B cell (primary cell): ENCODE measurements around the gene SKAP1. TPM values are rescaled to one million over a fixed set of nuclear protein-coding genes. Genes with fewer than 3 reads are reported as not detected.

Experiments
- ATAC-seq: fragments of 200-7000 bp; cut with Tn5 transposase; one replicate; pipeline ENCODE4 v1.10.0; 2021; ENCODE audit warnings: low read depth, mild to moderate bottlenecking, moderate number of reproducible peaks, moderate library complexity
- CTCF ChIA-PET: fragments of 350-600 bp; sonication (Branson Sonifier 250); formaldehyde crosslinking; loops from one replicate; lab custom pipeline; 2021; ENCODE audit warnings: antibody characterized with exemption, inconsistent platforms; lab: Charles Lee
- POLR2A ChIA-PET: fragments of 350-600 bp; sonication (Branson Sonifier 250); formaldehyde crosslinking; loops from one replicate; lab custom pipeline; 2021; ENCODE audit warnings: antibody characterized with exemption; lab: Charles Lee
- DNase-seq: peaks from one replicate; pipeline ENCODE4 v3.0.0; 2013
- H2AFZ ChIP-seq: 2 replicates; pipeline ENCODE4 v1.6.1; 2012; ENCODE audit warnings: mild to moderate bottlenecking, low read depth, low read length; ENCODE audit not compliant: insufficient read depth, poor library complexity, severe bottlenecking
- H3K27ac ChIP-seq, 2 donors: 1 replicate in 1 of 2; 2 replicates in 1 of 2; pipeline ENCODE4 v1.5.1; 2012 to 2013; ENCODE audit warnings: low read length in 2 of 2, mild to moderate bottlenecking in 2 of 2, moderate library complexity in 1 of 2
- H3K27me3 ChIP-seq, 4 experiments: fragments of 200-600 bp in 1 of 4; sonication (generic) in 1 of 4; replicated peaks in 1 of 4; 1 replicate in 2 of 4; 2 replicates in 2 of 4; pipeline versions ENCODE4 v1.6.1 to v1.7.0; 2013 to 2016; ENCODE audit warnings: low read length in 3 of 4, mild to moderate bottlenecking in 2 of 4, mixed read lengths in 1 of 4, moderate library complexity in 1 of 4; ENCODE audit not compliant: insufficient read depth in 4 of 4, control insufficient read depth in 3 of 4; ENCODE audit errors: control extremely low read depth in 1 of 4
- H3K36me3 ChIP-seq, 2 experiments: replicated peaks in 1 of 2; 1 replicate in 1 of 2; 2 replicates in 1 of 2; pipeline versions ENCODE4 v1.6.1 to v1.7.1; 2013; ENCODE audit warnings: low read length in 1 of 2; ENCODE audit not compliant: insufficient read depth in 2 of 2, control insufficient read depth in 1 of 2; ENCODE audit errors: control extremely low read depth in 1 of 2, extremely low read depth in 1 of 2
- H3K4me1 ChIP-seq, 2 donors: fragments of 200-600 bp in 1 of 2; sonication (generic) in 1 of 2; 1 replicate in 1 of 2; 2 replicates in 1 of 2; pipeline versions ENCODE4 v1.5.1 to v1.6.1; 2013 to 2017; ENCODE audit warnings: low read length in 2 of 2; ENCODE audit not compliant: control insufficient read depth in 2 of 2, insufficient read depth in 2 of 2
- H3K4me2 ChIP-seq: replicated peaks from 2 replicates; pipeline ENCODE3; 2012; ENCODE audit warnings: mild to moderate bottlenecking, low read depth, low read length; ENCODE audit not compliant: poor library complexity, severe bottlenecking
- H3K4me3 ChIP-seq, 5 experiments: fragments of 200-600 bp in 1 of 5; sonication (generic) in 1 of 5; 1 replicate in 3 of 5; 2 replicates in 2 of 5; pipeline versions ENCODE4 v1.5.1 to v1.7.0; 2011 to 2016; ENCODE audit warnings: low read length in 4 of 5, mild to moderate bottlenecking in 4 of 5, low read depth in 2 of 5, control low read depth in 1 of 5, moderate library complexity in 1 of 5; ENCODE audit not compliant: insufficient read depth in 1 of 5; ENCODE audit errors: control extremely low read depth in 1 of 5, extremely low read depth in 1 of 5
- H3K79me2 ChIP-seq: fragments of 200-600 bp; sonication (generic); one replicate; pipeline ENCODE4 v1.6.0; 2016; ENCODE audit warnings: low read length; ENCODE audit not compliant: control insufficient read depth, insufficient read depth
- H3K9ac ChIP-seq: fragments of 200-600 bp; sonication (generic); 2 replicates; pipeline ENCODE4 v1.6.1; 2017; ENCODE audit warnings: mild to moderate bottlenecking, low read length, moderate library complexity
- H3K9me3 ChIP-seq, 3 donors: one replicate each; pipeline versions ENCODE4 v1.6.1 to v1.7.1; 2013; ENCODE audit warnings: low read length in 2 of 3; ENCODE audit not compliant: control insufficient read depth in 2 of 3, insufficient read depth in 1 of 3; ENCODE audit errors: control extremely low read depth in 1 of 3
- H4K20me1 ChIP-seq: 2 replicates; pipeline ENCODE4 v1.6.0; 2012; ENCODE audit warnings: mild to moderate bottlenecking, low read length; ENCODE audit not compliant: insufficient read depth, control insufficient read depth, poor library complexity, severe bottlenecking
- H3K27ac Mint-ChIP-seq: one replicate; pipeline ENCODE4 v1.8.0; 2021; ENCODE audit warnings: mixed read lengths
- H3K27me3 Mint-ChIP-seq: one replicate; pipeline ENCODE4 v1.8.0; 2021; ENCODE audit warnings: mixed read lengths
- H3K4me1 Mint-ChIP-seq: one replicate; pipeline ENCODE4 v1.8.0; 2021; ENCODE audit warnings: mixed read lengths
- H3K4me3 Mint-ChIP-seq: one replicate; pipeline ENCODE4 v1.8.0; 2021; ENCODE audit warnings: mixed read lengths
- H3K9me3 Mint-ChIP-seq: one replicate; pipeline ENCODE4 v1.8.0; 2022; ENCODE audit warnings: mixed read lengths; ENCODE audit not compliant: insufficient read depth
- EZH2 ChIP-seq: IDR thresholded peaks from 2 replicates; pipeline ENCODE4 v1.6.1; 2012; ENCODE audit warnings: borderline replicate concordance, low read depth, mild to moderate bottlenecking, moderate library complexity, low read length; ENCODE audit not compliant: insufficient read depth, poor library complexity, severe bottlenecking
- WGBS: methylation state at CpG from one replicate; pipeline ENCODE4 v1.1.5; 2013; ENCODE audit warnings: missing lambda C conversion rate; ENCODE audit not compliant: insufficient coverage; 5-methylcytosine and 5-hydroxymethylcytosine counted together
- intact Hi-C: fragments of 100-400 bp; cut with micrococcal nuclease; formaldehyde crosslinking; loops from one replicate; pipeline ENCODE4 v1.10.0; 2022
- polyA plus RNA-seq: library from polyadenylated mRNA; depleted of rRNA; stranded (reverse); fragments of >200 nt; gene quantifications from 2 replicates; pipeline ENCODE4 v1.2.3, GENCODE V29; 2012
- total RNA-seq, 2 donors: library from RNA; stranded (reverse); fragments of 120-200 nt in 1 of 2; gene quantifications; 1 replicate in 1 of 2; 2 replicates in 1 of 2; pipeline versions ENCODE4 v1.2.3 to v1.2.4, GENCODE V29; 2013 to 2022
- TF ChIP-seq, protein P1 (sequence below): fragments of 200-600 bp; IDR thresholded peaks from one replicate; pipeline ENCODE4 v1.8.0; 2022; ENCODE audit warnings: antibody characterized with exemption, mild to moderate bottlenecking

SKAP1 gene
- total and polyA plus RNA-seq, 2 donors (not counting 1 experiment from before 2014, with no cell fraction given) = 33.1 to 37.3 TPM

DNA sequence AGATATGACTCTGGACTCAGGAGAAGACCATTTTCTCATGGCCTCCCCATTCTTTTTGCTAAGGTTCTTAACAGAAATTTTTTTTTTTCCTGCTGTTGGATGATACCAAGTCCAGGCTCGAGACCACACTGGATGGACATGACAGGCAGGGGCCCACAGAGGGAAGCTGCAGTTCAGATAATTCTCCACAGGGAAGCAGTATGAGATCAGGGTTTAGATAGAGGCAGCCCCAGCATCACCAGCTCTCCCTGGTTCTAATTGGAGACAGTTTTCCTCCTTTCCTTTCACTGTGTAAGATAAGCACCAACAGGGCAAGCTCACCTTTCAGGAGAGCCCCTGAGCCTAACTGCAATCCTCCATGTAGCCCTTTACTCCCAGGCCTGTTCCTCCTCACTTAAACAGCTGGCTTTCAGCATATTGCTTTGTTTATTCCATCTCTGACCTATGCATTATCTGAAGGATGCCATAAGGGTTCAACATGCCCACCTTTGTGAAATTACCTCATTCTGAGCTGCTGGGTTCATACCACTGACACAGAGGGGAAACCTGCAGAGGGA lies 214.4 kb downstream of the SKAP1 start:
- 20% methylated on average over 1 of the region's 1 CpG for WGBS
- H3K27me3 ChIP-seq = no peaks in the 10 kb centered on the region
- H3K36me3 ChIP-seq = peaks cover 0 to 3% of the 10 kb centered on the region in 2 experiments
- DNase-seq (no peak), ATAC-seq (no peak)
- H3K4me1 ChIP-seq = no peaks in the 10 kb centered on the region
- H3K4me3 Mint-ChIP-seq = no peak overlapping the region
- H3K4me1 Mint-ChIP-seq = no peaks in the 10 kb centered on the region
- no peak overlapping the region for H3K27ac Mint-ChIP-seq
- no peaks in the 10 kb centered on the region for H3K9me3 ChIP-seq
- no peaks in the 10 kb centered on the region for H4K20me1 ChIP-seq
- no peak overlapping the region for H2AFZ ChIP-seq
- intact Hi-C loops = no loop called here
- ChIA-PET CTCF (interaction anchor here (0.9 to 1.5 kb wide), 3 partner anchors 12 to 40 kb away, joined by 3 to 8 read pairs (median 3); no protein-coding TSS in a partner anchor), POLR2A (no interaction called here)
- no peak overlapping the region for H3K4me2 ChIP-seq
- no peak overlapping the region for H3K9ac ChIP-seq
- H3K9me3 Mint-ChIP-seq = no peaks in the 10 kb centered on the region
- H3K79me2 ChIP-seq = no peaks in the 10 kb centered on the region
- no peak overlapping the region for H3K27ac ChIP-seq
- TF ChIP-seq, protein P1, sequence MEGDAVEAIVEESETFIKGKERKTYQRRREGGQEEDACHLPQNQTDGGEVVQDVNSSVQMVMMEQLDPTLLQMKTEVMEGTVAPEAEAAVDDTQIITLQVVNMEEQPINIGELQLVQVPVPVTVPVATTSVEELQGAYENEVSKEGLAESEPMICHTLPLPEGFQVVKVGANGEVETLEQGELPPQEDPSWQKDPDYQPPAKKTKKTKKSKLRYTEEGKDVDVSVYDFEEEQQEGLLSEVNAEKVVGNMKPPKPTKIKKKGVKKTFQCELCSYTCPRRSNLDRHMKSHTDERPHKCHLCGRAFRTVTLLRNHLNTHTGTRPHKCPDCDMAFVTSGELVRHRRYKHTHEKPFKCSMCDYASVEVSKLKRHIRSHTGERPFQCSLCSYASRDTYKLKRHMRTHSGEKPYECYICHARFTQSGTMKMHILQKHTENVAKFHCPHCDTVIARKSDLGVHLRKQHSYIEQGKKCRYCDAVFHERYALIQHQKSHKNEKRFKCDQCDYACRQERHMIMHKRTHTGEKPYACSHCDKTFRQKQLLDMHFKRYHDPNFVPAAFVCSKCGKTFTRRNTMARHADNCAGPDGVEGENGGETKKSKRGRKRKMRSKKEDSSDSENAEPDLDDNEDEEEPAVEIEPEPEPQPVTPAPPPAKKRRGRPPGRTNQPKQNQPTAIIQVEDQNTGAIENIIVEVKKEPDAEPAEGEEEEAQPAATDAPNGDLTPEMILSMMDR = no peak
- TF ChIP-seq EZH2 = no peak
- H3K4me3 ChIP-seq = no peak overlapping the region
- no peaks in the 10 kb centered on the region for H3K27me3 Mint-ChIP-seq

DNA sequence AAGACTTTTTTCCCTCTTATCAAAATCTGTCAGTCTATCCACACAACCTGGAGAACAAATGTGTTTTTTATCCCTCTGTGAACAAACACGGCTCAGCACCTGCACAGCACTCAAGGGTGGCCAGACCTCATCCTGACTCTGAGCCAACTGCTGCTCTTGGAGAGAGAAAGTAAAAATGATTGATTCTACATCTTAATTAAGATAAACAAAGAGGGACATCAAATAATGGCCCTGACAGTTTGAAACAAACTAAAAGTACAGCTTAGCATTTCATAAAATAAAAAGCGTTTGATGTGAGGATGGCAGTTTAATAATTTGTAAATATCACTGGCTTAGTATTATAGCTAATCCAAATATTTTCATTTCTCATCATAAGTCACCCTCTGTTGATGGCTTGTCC lies 216.2 kb downstream of the SKAP1 start:
- H3K4me3 Mint-ChIP-seq = no peak overlapping the region
- peaks cover 0 to 3% of the 10 kb centered on the region in 2 experiments for H3K36me3 ChIP-seq
- H4K20me1 ChIP-seq = no peaks in the 10 kb centered on the region
- no peaks in the 10 kb centered on the region for H3K9me3 ChIP-seq
- no peak overlapping the region for H3K27ac Mint-ChIP-seq
- ATAC-seq = no peak
- WGBS = no CpG with 5 or more reads among the region's 2 CpGs
- H3K4me1 ChIP-seq = no peaks in the 10 kb centered on the region
- no peak overlapping the region for H3K9ac ChIP-seq
- DNase-seq = no peak
- H3K27me3 Mint-ChIP-seq = no peaks in the 10 kb centered on the region
- H3K4me3 ChIP-seq = no peak overlapping the region
- H2AFZ ChIP-seq = no peak overlapping the region
- no peaks in the 10 kb centered on the region for H3K79me2 ChIP-seq
- intact Hi-C loops = no loop called here
- H3K27me3 ChIP-seq = no peaks in the 10 kb centered on the region
- ChIA-PET POLR2A (no interaction called here), CTCF (interaction anchor here (0.6 kb wide), 1 partner anchor 435 kb away, joined by 3 read pairs; no protein-coding TSS in a partner anchor)
- H3K27ac ChIP-seq = no peak overlapping the region
- no peaks in the 10 kb centered on the region for H3K9me3 Mint-ChIP-seq
- H3K4me1 Mint-ChIP-seq = no peaks in the 10 kb centered on the region
- no peak for TF ChIP-seq EZH2
- TF ChIP-seq, protein P1 = no peak
- no peak overlapping the region for H3K4me2 ChIP-seq
